A673 (cell line): Measurements from ENCODE around the gene WHRN. TPM values are rescaled to one million over a fixed set of nuclear protein-coding genes. Genes with fewer than 3 reads are reported as not detected.

Source experiments
- BruUV-seq: library from RNA; stranded (reverse); fragments of 400-500 nt; replicated peaks from 2 replicates; lab custom pipeline; 2021; lab: Mats Ljungman, UMichigan
- CTCF ChIA-PET: fragments of 300-600 bp; sonication (Branson Sonifier 250); formaldehyde crosslinking; loops from one replicate; lab custom pipeline; 2022; ENCODE audit warnings: antibody characterized with exemption; lab: Charles Lee
- POLR2A ChIA-PET: fragments of 300-600 bp; sonication (Branson Sonifier 250); formaldehyde crosslinking; loops from one replicate; lab custom pipeline; 2022; ENCODE audit warnings: antibody characterized with exemption; ENCODE audit not compliant: low non-redundant PET; lab: Charles Lee
- DNase-seq: peaks from one replicate; pipeline ENCODE4 v3.0.0-alpha.2; 2015; ENCODE audit warnings: low spot score
- H3K27ac ChIP-seq: fragments of 200-600 bp; sonication (generic); 2 replicates; pipeline ENCODE4 v1.5.1; 2016; ENCODE audit warnings: mixed run types, low read depth, mild to moderate bottlenecking, mixed read lengths, antibody characterized with exemption, low read length; ENCODE audit not compliant: poor library complexity, severe bottlenecking
- H3K27me3 ChIP-seq: fragments of 200-600 bp; sonication (generic); replicated peaks from 2 replicates; pipeline ENCODE4 v1.6.1; 2017; ENCODE audit warnings: mixed run types, low read depth, mild to moderate bottlenecking, mixed read lengths, antibody characterized with exemption, low read length; ENCODE audit not compliant: insufficient read depth, poor library complexity
- H3K36me3 ChIP-seq: fragments of 200-600 bp; sonication (generic); 2 replicates; pipeline ENCODE4 v1.6.1; 2016; ENCODE audit warnings: mixed run types, mild to moderate bottlenecking, mixed read lengths, antibody characterized with exemption, low read length; ENCODE audit not compliant: insufficient read depth, poor library complexity, severe bottlenecking
- H3K4me1 ChIP-seq: fragments of 200-600 bp; sonication (generic); 2 replicates; pipeline ENCODE4 v1.6.1; 2017; ENCODE audit warnings: mixed run types, mild to moderate bottlenecking, mixed read lengths, antibody characterized with exemption, low read length; ENCODE audit not compliant: insufficient read depth, poor library complexity, severe bottlenecking
- H3K4me3 ChIP-seq: fragments of 200-600 bp; sonication (generic); 2 replicates; pipeline ENCODE4 v1.5.1; 2016; ENCODE audit warnings: low read depth, mixed run types, mild to moderate bottlenecking, mixed read lengths, low read length; ENCODE audit not compliant: poor library complexity, severe bottlenecking
- H3K9me3 ChIP-seq: fragments of 200-600 bp; sonication (generic); 2 replicates; pipeline ENCODE4 v1.6.1; 2016; ENCODE audit warnings: mixed run types, low read depth, mild to moderate bottlenecking, mixed read lengths, antibody characterized with exemption, low read length; ENCODE audit not compliant: poor library complexity, severe bottlenecking
- CTCF ChIP-seq: fragments of 300-800, 200-600 bp; sonication (generic); conservative IDR thresholded peaks from 2 replicates; pipeline ENCODE4 v1.5.1; 2017; ENCODE audit warnings: low read depth, mild to moderate bottlenecking, antibody characterized with exemption, low read length, moderate library complexity, mixed read lengths
- EZH2 ChIP-seq: fragments of 200-600 bp; sonication (generic); IDR thresholded peaks from 2 replicates; pipeline ENCODE4 v1.6.1; 2017; ENCODE audit warnings: borderline replicate concordance, low read depth, mild to moderate bottlenecking, mixed read lengths, antibody characterized with exemption, low read length; ENCODE audit not compliant: poor library complexity, severe bottlenecking
- intact Hi-C: fragments of 100-400 bp; cut with micrococcal nuclease; formaldehyde crosslinking; loops from one replicate; pipeline ENCODE4 v1.10.0; 2022; ENCODE audit not compliant: unreplicated experiment
- total RNA-seq: library from RNA; stranded (reverse); gene quantifications from 2 replicates; pipeline ENCODE4 v1.2.3, GENCODE V29; 2021

The WHRN gene
- total RNA-seq, 1 experiment from 2014 or later, result 9.1 TPM

GRCh38 chr9:114403153-114403756, 102.0 kb downstream of the WHRN start:
- ChIA-PET CTCF (interaction anchor here (1.5 kb wide), 1 partner anchor 250 kb away, joined by 4 read pairs; no protein-coding TSS in a partner anchor), POLR2A (no interaction called here)
- H3K4me3 ChIP-seq, result no peak overlapping the region
- no peak for DNase-seq
- H3K9me3 ChIP-seq, result no peaks in the 10 kb centered on the region
- no peak for TF ChIP-seq CTCF
- no peak for TF ChIP-seq EZH2
- no TSS peak for BruUV-seq
- peaks cover 6% of the 10 kb centered on the region for H3K4me1 ChIP-seq
- H3K27me3 ChIP-seq, result no peaks in the 10 kb centered on the region
- H3K27ac ChIP-seq, result no peak overlapping the region
- intact Hi-C loops, result no loop called here
- no peaks in the 10 kb centered on the region for H3K36me3 ChIP-seq

GRCh38 chr9:114401344-114401743, 103.9 kb downstream of the WHRN start:
- DNase-seq, result no peak
- POLR2A ChIA-PET, result no interaction called here
- intact Hi-C loops, result no loop called here
- Histone ChIP-seq H3K27ac (no peak overlapping the region), H3K4me1 (peaks cover 15% of the 10 kb centered on the region), H3K36me3 (no peaks in the 10 kb centered on the region), H3K9me3 (no peaks in the 10 kb centered on the region), H3K27me3 (no peaks in the 10 kb centered on the region), H3K4me3 (no peak overlapping the region)
- no TSS peak for BruUV-seq
- no peak for TF ChIP-seq EZH2
- TF ChIP-seq CTCF, result no peak
- CTCF ChIA-PET, result no interaction called here

GRCh38 chr9:114400772-114401171, 104.5 kb downstream of the WHRN start:
- TF ChIP-seq EZH2 (no peak), CTCF (no peak)
- DNase-seq, result no peak
- Histone ChIP-seq H3K27ac (no peak overlapping the region), H3K36me3 (no peaks in the 10 kb centered on the region), H3K4me1 (peaks cover 18% of the 10 kb centered on the region), H3K27me3 (no peaks in the 10 kb centered on the region), H3K9me3 (no peaks in the 10 kb centered on the region), H3K4me3 (no peak overlapping the region)
- intact Hi-C loops, result no loop called here
- BruUV-seq, result no TSS peak
- ChIA-PET CTCF (no interaction called here), POLR2A (no interaction called here)
